MV-4-11 (cell line): ENCODE measurements around the gene EED.
A peak's percentile ranks its signal among the peaks of the same experiment; 100 is the strongest.
"Not testable (repeated sequence)": the region's sequence is repeated elsewhere in the genome, so short reads cannot be mapped to it uniquely, and the experiment has no call there.

ENCODE experiments used
- DNase-seq: peaks from one replicate; lab custom pipeline; 2025; lab: John Stamatoyannopoulos, UW

The EED gene

DNA sequence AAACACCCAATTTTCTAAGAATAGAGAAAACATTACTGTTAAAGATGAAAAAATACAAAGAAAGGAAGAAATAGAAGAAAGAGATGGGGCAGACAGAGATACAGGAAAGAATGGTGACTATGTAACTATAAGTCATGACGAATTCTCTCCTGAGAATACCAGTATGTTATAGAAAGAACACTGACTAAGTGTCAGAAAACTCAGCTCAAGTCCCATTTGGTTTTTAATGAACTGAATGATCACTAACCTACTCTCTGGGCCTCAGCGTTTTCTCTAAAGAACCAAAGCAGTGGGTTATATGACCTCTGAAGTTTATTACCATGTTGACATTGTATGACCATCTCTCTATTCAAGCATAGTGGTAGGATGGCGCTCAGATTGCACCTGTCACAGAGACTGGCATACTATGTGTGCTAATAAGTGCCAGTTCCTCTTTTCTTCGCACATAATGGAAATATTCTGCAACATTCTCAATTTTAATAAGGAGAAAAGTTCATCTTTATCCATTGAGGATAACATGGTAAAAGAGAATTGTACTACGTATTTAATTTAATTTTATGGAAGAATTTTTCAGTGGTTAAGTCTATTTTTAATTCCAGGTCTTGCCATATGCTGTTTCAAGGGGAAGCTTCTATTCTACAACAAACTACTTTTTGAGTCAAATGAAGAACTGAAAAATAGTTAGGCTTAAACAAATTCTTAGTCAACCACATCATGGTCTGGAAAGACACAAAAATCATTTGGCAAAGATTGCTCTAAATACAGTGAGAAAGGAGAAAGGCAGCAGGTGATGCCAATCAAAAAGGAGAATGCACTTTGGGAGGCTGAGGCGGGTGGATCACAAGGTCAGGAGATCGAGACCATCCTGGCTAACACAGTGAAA, 25.0 kb upstream of the EED start:
- DNase-seq: peak; percentile 72

DNA sequence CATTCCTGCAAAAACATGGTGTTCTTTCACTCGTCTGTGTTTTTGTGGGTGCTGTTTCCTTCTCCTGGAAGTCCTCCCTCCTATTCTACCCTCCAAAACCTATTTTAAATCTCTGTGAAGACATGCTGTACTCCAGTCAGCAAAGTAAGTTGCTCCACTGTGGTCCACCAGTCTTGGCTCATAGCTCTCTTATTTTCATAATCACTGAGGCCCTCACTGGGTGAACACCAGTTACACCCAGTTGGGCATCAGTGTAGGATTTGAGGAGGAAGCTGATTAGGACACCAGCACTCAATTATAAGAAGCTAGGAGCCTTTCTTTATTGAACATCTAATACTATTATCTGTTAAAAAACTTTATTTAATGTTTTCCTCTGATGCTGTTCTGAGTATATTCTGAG, 23.9 kb upstream of the EED start:
- no peak for DNase-seq

DNA sequence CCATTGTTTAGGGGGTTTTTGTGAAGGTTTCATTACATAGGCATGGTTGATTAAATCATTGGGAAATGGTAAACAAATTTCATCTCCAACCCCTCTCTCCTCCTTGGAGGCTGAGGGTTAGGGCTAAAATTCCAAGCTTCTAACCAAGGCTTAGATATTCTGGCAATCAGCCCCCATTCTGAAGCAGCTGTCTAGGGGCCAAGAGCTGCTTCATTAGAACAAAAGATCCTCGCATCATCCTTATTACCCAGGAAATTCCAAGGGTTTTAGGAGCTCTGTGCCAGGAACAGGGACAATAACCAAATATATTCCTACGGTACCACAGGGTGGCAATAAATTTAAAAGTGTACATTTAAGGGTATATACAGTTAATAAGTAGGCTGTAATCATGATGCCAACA, 22.5 kb upstream of the EED start:
- no peak for DNase-seq

DNA sequence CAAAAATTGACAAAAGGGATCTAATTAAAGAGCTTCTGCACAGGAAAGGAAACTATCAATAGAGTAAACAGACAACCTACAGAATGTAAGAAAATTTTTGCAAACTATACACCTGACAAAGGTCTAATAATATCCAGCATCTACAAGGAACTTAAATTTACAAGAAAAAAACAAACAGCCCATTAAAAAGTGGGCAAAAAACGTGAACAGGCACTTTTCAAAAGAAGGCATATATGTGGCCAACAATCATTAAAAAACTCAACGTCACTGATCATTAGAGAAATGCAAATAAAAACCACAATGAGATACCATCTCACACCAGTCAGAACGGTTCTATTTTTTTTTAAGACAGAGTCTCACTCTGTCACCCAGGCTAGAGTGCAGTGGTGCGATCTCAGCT, 20.0 kb upstream of the EED start:
- not testable (repeated sequence) for DNase-seq

DNA sequence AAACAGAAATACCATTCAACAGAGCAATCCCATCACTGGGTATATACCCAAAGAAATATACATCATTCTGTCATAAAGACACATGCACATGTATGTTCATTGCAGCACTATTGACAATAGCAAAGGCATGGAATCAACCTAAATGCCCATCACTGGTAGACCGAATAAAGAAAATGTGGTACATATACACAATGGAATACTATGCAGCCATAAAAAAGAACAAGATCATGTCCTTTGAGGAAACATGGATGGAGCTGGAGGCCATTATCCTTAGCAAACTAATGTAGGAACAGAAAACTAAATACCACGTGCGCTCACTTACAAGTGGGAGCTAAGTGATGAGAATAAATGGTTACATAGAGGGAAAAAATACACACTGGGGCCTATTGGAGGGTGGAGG, 19.2 kb upstream of the EED start:
- not testable (repeated sequence) for DNase-seq

DNA sequence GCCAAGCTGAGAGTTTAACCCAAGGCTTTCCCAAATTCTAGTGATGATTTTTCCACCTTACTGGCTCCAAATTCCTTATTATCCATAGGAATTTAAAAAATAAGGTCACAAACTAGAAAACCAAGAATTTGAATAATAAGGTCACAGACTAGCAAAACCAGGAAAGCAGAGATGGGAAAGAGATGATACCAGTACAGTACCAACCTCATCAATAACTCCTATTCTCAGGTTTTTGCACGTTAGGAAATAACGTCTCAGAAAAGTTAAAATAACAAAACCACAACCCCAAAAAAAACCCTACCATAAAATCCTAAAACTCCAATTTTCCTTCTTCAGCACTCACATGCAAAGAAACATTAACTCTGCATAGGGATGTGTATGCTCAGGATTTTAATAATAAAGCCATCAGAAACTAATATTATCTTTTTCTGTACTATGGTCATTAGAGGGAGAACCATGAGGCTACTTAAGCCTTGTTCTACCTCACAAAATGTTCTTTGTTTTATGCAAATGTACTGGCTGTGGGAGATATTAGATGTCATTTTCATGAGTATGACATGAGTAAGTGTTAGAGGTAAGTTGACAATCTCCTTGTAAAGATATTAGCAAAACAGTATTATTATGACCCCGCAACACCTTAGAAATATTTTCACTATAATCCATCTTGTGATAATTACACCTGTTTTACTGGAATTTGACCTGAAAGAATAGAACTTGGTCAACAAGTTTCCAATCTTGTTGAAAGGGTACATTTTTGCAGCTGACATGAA, 16.1 kb upstream of the EED start:
- DNase-seq: no peak

DNA sequence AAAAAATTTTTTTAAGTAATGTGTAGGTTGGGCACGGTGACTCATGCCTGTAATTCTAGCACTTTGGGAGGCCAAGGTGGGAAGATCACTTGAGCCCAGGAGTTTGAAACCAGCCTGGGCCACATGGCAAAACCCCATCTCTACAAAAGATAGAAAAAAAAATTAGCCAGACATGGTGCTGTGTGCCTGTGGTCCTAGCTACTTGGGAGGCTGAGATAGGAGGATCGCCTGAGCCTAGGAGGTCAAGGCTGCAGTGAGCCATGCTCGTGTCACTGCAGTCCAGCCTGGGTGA, 15.6 kb upstream of the EED start:
- not testable (repeated sequence) for DNase-seq

DNA sequence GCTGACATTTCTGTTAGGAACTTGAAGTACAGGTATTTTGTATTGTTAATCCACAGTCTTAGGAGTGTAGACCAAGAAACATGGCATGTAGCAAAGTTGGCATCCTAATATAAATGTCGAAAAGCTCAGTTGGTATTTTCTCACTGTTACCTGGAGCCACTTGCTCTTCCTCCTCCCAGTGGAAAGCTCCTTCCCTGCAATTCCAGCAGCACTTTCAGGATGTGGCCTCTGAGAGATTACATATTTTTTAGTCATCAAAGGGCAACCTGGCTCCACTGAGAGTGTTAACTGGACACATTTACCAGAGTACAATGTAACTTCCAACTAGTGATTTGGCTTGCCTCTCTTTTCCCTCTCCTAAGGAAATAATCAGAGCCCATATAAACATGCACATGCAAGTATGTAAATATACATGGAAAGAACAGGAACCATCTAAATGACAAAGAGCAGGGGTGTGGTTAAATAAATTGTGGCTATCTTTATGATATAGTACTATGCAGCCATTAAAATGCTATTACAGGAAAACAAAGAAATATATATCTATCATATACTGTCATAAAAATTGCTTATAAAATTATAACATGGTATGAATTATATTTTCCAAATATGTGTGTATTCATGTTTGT, 14.3 kb upstream of the EED start:
- DNase-seq: no peak

DNA sequence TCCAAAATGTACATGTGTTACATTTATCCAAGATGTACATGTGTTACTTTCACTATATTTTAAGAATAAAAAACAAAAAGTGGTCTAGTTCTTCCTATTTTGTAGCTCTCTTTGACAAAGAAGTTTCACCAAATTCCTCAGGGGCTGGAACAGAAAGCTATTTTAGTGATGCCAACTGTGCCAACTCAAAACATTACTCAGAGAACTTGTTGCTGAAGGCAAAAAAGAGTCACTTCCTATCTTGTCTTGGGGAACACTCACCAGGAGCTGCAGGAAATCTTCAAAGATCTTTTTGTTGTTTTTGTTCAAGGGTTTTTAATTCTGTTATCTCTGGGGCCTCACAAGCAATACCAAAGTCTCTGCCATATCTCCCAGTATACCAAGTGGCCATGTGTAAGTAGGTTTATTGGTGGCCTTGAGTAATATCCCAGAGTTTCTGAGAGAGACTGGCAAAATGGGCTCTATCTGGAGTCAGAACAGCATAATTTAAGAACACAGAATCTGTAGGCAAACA, 13.6 kb upstream of the EED start:
- DNase-seq: peak; percentile 24

DNA sequence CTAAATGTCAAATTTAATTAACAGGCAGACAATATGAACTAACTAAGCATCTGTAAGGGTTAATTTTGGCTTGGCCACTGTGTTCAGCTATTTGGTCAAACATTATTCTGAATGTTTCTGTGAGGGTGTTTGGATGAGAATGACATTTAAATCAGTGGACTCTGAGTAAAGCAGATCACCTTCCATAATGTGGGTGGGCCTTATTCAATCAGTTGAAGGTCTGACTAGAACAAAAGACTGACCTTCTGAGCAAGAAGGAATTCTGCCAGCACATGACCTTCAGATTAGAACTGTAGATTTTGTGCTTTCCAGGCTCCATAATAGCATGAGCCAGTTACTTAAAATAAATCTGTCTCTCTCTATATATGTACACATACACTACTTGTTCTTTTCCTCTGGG, 12.0 kb upstream of the EED start:
- no peak for DNase-seq

DNA sequence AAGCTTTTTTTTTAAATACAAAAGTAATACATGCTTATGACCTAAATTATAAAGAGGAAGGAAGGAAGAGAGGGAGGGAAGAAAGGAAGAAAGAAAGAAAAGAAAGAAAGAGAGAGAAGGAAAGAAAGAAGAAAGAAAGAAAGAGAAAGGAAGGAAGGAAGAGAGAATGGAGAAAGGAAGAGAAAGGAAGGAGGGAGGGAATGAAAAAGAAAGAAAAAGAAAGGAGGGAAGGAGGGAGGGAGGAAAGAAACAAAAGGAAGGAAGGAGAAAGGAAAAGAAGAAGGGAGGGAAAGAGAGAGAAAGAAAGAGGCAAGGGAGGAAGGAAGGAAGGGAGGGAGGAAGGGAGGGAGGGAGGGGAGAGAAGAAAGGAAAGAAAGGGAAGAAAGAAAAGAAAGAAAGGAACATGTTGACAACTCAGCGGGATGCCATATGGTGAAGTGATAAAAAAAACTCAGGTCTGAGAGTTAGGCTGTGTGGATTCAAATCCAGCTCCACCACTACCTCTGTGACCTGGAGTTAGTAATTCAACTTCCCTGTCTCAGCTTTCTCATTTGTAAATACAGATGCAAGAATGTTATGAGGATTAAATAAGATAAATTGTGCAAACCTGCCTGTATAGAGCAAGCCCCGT, 9.6 kb upstream of the EED start:
- DNase-seq: no peak

DNA sequence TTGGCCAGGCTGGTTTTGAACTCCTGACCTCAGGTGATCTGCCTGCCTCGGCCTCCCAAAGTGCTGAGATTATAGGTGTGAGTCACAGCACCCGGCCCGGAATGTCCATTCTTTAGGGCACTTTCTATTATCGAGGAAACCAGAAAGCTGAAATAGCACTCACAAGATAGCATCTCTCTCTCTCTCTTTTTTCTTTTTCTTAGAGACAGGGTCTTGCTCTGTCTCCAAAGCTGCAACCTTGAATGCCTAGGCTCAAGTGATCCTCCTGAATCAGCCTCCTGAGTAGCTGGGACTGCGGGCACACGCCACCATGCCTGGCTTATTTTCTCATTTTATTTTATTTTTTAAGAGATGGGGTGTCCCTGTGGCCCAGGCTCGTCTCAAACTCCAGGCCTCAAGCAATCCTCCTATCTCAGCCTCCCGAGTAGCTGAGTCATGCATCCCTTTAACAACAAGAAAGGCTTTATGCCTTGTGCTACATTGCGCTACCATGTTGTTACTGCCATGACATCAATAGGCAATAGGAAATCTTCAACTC, 7.2 kb upstream of the EED start:
- no peak for DNase-seq

DNA sequence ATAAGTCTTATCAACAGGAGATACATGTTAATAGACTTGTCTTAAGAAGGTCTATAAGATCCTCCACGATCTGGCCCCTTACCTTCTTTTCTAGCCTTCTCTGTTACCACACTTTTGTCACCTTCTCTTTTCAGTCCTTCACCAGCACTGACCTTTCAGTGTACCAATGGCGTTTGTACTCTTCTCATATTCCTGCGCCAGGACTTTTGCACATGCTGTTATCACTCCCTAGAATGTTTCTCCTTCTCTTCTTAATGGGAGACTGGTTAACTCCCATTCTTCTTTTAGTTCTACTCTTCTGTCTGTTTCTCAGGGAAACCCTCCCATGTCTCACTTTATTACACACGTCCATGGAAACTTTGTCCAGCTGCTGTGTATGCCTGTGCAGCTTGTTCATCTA, 4.4 kb upstream of the EED start:
- DNase-seq: no peak

DNA sequence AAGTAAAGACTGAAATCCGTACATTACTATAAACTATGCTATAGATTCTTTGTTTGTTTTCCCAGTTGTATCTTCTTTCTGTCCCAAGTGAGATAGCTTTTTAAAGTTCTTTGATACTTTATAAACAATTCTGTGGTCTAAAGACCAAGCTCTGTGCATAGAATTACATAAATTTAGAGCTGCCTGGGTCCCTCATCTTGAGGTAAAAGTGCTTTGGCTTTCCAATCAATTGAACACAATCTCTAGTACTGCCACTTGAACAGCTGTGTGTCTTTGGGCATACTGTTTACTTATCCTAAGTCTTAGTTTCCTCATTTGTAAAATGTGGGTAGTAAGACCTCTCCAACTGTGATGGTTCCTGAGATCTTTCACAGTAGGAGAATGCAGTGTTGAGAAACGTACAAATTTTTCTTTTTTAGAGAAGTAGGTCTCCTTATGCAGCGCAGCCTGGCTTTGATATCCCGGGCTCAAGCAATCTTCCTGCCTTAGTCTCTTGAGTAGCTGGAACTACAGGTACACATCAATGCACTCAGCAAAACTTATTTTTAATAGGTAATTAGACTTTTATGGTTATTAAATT, 2.5 kb upstream of the EED start:
- DNase-seq: peak; percentile 53

DNA sequence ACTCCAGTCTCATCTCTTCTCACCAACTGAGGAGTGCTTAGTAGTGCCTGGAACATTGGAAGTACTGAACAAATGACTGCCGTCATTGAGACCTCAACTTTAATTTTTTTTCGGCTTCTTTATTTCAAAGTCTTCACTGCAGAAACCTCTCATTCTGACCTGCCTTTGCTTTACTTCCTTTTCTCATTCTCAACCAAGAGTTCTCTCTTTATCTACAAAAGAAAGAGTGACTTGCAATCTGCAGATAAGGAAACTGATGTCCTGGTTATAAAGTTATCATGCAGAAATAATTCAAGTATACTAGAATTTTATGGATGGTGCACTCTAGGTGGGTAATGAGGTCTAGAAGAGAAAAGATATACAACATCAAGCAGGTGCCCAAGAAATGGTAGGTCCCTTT, 1.2 kb upstream of the EED start:
- DNase-seq: no peak

DNA sequence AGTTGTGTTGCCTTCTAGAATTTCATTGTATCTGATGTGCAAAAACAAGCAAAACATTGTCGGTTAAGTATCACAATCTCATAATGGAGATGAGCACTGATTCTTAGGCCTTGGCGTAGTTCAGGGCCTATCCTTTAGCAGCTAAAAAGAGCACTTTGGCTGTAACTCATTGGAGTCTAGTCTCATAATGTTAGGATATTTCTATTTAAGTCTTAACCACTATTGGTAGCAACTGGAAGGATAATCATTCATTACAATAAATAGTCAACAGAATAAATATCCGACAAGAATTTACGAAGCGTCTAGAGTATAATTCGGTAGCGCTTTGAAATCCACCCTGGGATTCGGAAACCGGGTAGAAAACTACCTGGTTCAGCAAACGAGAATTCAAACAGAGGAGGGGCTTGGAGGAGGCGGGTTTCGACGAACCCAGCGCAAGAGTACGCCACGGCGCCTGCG, 461 bp upstream of the EED start:
- DNase-seq: no peak

DNA sequence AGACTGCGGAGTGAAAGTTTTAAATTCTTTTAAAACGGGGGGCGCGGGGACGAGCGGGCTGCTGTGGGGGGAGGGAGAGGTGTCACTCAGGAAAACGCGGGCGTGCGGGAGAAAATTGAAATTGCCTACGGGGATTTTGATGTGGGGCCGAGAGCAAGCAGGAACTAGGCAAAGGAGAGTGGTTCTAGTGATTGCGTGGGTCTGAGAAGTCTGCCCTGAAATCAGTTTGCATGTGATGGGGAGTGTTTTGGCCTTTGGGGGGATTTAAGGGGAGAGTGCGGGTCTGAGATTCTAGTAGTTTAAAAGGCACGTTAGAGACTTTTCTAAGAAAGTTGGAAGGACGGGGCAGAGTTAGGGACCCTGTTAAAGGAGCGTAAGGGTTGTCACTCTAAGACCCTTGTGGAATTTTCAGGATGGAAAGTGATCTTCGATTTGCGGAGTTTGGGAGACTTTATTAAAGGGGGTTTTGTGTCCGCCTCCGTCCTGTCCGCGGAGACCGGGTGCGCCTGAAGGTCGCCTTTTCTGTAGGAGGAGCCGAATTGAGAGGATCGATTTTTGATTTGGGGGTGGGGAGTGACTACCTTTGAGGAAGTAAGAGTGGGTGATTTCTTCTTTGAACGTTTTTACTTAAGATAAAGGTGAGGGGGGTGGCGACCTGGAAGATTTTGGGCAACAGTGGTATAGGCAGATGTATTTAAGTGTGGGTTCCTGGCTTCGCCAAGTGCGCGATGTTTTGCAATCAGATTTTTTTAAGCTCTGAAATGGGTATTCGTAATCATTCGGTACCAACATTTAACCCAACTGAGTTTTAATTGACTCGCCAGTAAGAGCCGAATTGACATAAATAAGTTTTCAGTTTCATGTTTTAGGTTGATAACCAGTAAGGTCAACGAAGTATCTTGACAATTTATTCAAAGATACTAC, 1.1 kb downstream of the EED start:
- no peak for DNase-seq

DNA sequence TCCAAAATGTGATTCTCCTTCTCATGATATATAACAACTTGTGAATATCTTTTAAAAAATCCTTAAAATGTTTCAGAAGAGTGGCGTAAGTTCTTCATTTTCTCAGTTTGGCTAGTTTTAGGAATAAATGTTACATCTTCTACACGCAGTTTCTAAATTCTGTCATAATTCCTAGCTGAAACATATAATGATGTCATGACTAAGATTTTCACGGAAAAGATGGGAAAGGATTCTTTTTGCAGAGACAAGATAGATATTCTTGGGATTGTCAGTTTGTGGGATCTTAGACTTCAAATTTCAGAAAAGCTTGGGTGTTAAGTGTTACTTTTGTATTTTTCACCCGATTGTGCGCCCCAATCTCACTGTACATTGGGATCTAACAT, 1.7 kb downstream of the EED start:
- DNase-seq: no peak

DNA sequence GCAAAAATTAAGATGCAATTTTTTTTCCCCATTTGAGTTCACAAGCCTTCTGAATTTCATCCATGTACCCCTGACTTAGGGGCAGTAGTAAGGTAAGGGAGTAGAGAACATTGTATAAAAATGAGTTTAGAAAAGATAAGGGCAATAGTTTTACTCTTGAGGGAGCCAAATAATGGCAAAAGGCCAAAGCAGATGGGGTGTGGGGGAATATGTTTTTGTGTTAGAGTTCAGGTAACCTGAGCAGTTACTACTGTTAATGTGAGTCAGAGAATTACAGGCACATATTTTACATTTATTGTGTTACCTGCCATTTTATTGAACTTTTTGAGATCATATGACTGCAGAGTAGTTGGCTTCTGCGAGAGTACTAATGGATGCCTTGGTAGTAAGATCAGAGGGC, 3.1 kb downstream of the EED start:
- no peak for DNase-seq

DNA sequence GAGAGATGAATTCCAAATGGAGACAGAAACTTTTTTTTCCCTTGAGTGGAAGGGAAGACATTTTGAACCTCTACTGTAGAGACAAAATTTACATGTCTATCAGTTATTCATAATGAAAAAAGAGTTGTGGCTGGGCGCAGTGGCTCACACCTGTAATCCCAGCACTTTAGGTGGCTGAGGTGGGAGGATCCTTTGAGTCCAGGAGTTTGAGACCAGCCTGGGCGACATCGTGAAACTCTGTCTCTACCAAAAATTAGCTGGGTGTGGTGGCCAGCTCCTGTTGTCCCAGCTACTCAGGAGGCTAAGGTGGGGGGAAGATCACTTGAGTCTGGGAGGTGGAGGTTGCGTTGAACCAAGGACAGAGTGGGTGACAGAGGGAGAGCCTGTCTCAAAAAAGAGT, 4.1 kb downstream of the EED start:
- DNase-seq: no peak
